Lung (tissue), 12 donors: Measurements from ENCODE around the gene APBA2. TPM values are rescaled to one million over a fixed set of nuclear protein-coding genes. Genes with fewer than 3 reads are reported as not detected.

Experiments used
- ATAC-seq: fragments of 200-7000 bp; cut with Tn5 transposase; one replicate; pipeline ENCODE4 v1.9.1; 2020; ENCODE audit warnings: moderate number of reproducible peaks; ENCODE audit not compliant: insufficient read depth, low FRiP score
- DNase-seq, 3 donors: peaks; one replicate each; pipeline ENCODE4 v3.0.0-alpha.2; 2013 to 2017
- H3K27ac ChIP-seq, 2 donors: one replicate each; pipeline ENCODE4 v1.5.1; 2013; ENCODE audit warnings: mild to moderate bottlenecking in 2 of 2, moderate library complexity in 2 of 2, control low read depth in 1 of 2, inconsistent platforms in 1 of 2, low read depth in 1 of 2, low read length in 1 of 2
- H3K27me3 ChIP-seq, 3 donors: one replicate each; pipeline ENCODE4 v1.5.1; 2013; ENCODE audit warnings: low read length in 2 of 3; ENCODE audit not compliant: control insufficient read depth in 3 of 3, insufficient read depth in 3 of 3
- H3K36me3 ChIP-seq, 4 donors: one replicate each; pipeline ENCODE4 v1.5.1; 2013; ENCODE audit warnings: low read length in 4 of 4, mild to moderate bottlenecking in 1 of 4, moderate library complexity in 1 of 4; ENCODE audit not compliant: control insufficient read depth in 4 of 4, insufficient read depth in 4 of 4
- H3K4me1 ChIP-seq, 5 donors: one replicate each; pipeline ENCODE4 v1.5.1; 2013; ENCODE audit warnings: low read length in 5 of 5, mild to moderate bottlenecking in 2 of 5, moderate library complexity in 1 of 5; ENCODE audit not compliant: control insufficient read depth in 5 of 5, insufficient read depth in 5 of 5
- H3K4me3 ChIP-seq: one replicate; pipeline ENCODE4 v1.5.1; 2013; ENCODE audit warnings: mild to moderate bottlenecking, control low read depth, moderate library complexity
- H3K9ac ChIP-seq, 2 donors: one replicate each; pipeline ENCODE4 v1.5.1; 2013; ENCODE audit warnings: low read length in 2 of 2, control low read depth in 1 of 2; ENCODE audit not compliant: insufficient read depth in 1 of 2
- H3K9me3 ChIP-seq, 4 donors: one replicate each; pipeline ENCODE4 v1.5.1; 2013; ENCODE audit warnings: low read length in 3 of 4, mild to moderate bottlenecking in 1 of 4, moderate library complexity in 1 of 4; ENCODE audit not compliant: control insufficient read depth in 4 of 4, insufficient read depth in 3 of 4
- WGBS, 2 donors: extraction: QIAGEN DNeasy Blood & Tissue Kit; methylation state at CpG; one replicate each; pipeline ENCODE4 v1.1.7; 2013; 5-methylcytosine and 5-hydroxymethylcytosine counted together
- polyA plus RNA-seq, 2 donors: library from polyadenylated mRNA; stranded (reverse); fragments of 200-250 nt; gene quantifications; one replicate each; pipeline ENCODE4 v1.2.1, GENCODE V29; 2013
- total RNA-seq, 2 donors: library from RNA; depleted of rRNA in 1 of 2; stranded (reverse); fragments of >200 nt in 1 of 2; gene quantifications; one replicate each; pipeline ENCODE4 v1.2.1, GENCODE V29; 2014 to 2021
- TF ChIP-seq, protein P1 (sequence below): IDR thresholded peaks from 2 replicates; pipeline ENCODE4 v1.5.1; 2012; ENCODE audit warnings: mild to moderate bottlenecking; ENCODE audit errors: control extremely low read depth, extremely low read depth
- donor health status: control.
- donor health status: control.
- donor health status: Bipolar disorder and iron deficiency.
- donor health status: healthy.
- donor health status: DM: yes; HTN: yes; CAD: no.

Gene APBA2
- total and polyA plus RNA-seq, 4 donors, result 1.6 to 18.3 (median 4.5) TPM

DNA sequence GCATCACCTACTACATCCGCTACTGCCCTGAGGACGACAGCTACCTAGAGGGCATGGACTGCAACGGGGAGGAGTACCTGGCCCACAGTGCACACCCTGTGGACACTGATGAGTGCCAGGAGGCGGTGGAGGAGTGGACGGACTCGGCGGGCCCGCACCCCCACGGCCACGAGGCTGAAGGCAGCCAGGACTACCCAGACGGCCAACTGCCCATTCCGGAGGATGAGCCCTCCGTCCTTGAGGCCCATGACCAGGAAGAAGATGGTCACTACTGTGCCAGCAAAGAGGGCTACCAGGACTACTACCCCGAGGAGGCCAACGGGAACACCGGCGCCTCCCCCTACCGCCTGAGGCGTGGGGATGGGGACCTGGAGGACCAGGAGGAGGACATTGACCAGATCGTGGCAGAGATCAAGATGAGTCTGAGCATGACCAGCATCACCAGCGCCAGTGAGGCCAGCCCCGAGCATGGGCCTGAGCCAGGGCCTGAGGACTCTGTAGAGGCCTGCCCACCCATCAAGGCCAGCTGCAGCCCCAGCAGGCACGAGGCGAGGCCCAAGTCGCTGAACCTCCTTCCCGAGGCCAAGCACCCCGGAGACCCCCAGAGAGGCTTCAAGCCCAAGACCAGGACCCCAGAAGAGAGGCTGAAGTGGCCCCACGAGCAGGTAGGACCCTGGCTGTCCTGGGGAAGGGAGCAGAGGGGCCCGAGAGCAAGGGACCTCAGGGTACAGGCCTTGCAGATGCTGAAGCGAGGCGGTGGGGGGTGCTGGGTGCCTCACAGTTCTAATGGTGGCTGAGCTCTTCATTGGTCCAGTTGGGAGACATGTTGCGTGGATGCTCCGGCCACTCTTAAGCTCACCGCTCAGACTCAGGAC lies 168.6 kb downstream of the APBA2 start:
- no peaks in the 10 kb centered on the region for H3K36me3 ChIP-seq
- no peaks in the 10 kb centered on the region for H3K27me3 ChIP-seq
- DNase-seq (no peak), ATAC-seq (no peak)
- H3K27ac ChIP-seq, result no peak overlapping the region
- 94 to 95% methylated on average over 34 of the region's 34 CpGs for WGBS, 2 donors
- no peak overlapping the region for H3K9ac ChIP-seq
- TF ChIP-seq, protein P1, sequence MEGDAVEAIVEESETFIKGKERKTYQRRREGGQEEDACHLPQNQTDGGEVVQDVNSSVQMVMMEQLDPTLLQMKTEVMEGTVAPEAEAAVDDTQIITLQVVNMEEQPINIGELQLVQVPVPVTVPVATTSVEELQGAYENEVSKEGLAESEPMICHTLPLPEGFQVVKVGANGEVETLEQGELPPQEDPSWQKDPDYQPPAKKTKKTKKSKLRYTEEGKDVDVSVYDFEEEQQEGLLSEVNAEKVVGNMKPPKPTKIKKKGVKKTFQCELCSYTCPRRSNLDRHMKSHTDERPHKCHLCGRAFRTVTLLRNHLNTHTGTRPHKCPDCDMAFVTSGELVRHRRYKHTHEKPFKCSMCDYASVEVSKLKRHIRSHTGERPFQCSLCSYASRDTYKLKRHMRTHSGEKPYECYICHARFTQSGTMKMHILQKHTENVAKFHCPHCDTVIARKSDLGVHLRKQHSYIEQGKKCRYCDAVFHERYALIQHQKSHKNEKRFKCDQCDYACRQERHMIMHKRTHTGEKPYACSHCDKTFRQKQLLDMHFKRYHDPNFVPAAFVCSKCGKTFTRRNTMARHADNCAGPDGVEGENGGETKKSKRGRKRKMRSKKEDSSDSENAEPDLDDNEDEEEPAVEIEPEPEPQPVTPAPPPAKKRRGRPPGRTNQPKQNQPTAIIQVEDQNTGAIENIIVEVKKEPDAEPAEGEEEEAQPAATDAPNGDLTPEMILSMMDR, result no peak
- no peak overlapping the region for H3K4me3 ChIP-seq
- H3K4me1 ChIP-seq, result no peaks in the 10 kb centered on the region
- H3K9me3 ChIP-seq, result peaks cover 0 to 5% (median 0%) of the 10 kb centered on the region in 4 donors

DNA sequence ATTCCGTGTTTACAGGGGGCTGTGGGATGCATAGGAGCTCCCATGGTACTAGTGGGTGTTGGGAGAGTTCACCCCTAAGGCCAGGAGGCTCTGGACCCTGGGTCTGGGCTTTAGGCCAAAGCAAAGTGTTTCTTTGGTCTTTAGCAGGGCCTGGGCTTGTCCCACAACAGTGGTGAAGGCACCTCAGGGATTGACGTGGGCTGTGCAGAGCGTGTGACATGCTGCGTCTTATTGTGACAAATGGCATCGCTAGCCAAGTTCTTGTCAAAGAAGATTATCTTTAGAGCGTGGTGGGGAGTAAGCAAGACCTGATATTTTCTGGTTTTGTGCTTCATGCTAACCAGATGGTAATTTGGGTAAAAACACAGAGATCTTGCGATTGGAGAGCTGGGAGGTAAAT lies 170.1 kb downstream of the APBA2 start:
- 83 to 85% methylated on average over 7 of the region's 7 CpGs for WGBS, 2 donors
- no peaks in the 10 kb centered on the region for H3K27me3 ChIP-seq
- TF ChIP-seq, protein P1, result no peak
- no peak overlapping the region for H3K4me3 ChIP-seq
- DNase-seq, result no peak
- no peak for ATAC-seq
- H3K36me3 ChIP-seq, result no peaks in the 10 kb centered on the region
- no peaks in the 10 kb centered on the region for H3K4me1 ChIP-seq
- H3K9me3 ChIP-seq, result peaks cover 0 to 5% (median 0%) of the 10 kb centered on the region in 4 donors
- no peak overlapping the region for H3K27ac ChIP-seq
- H3K9ac ChIP-seq, result no peak overlapping the region

DNA sequence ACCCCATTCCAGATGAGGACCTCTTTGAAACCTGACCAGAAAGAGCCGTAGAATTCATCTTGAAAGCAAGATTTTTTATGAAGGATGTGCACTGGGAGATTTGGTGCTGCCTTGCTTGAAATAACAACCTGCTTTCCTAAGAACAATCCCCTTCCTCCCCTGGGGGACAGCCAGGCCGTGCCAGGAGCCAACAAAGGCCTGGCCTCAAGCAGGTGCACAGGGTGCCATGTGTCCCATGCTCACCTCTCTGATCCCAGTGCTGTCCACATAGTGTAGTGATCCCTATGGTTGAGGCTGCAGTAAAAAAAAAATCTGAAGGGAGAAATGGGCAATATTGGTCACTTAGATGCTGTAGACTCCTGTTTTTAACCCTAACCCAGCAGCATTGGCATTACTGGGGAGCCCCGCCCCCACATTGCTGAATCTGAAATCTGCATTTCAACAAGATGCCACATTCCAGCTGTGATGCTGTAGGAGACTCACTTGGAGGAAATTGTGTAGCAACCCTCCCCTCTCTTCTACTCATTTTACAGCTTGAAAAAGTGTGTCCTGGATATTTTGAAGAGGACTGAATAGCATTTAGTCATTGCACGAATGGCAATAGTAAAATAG lies 171.2 kb downstream of the APBA2 start:
- Histone ChIP-seq H3K9ac (no peak overlapping the region), H3K27ac (no peak overlapping the region), H3K4me1 (peaks cover 0 to under 1% (median 0%) of the 10 kb centered on the region in 5 donors), H3K36me3 (no peaks in the 10 kb centered on the region), H3K9me3 (peaks cover 0 to 5% (median 0%) of the 10 kb centered on the region in 4 donors), H3K27me3 (no peaks in the 10 kb centered on the region), H3K4me3 (no peak overlapping the region)
- ATAC-seq (no peak), DNase-seq (no peak)
- WGBS, 2 donors, result 72 to 80% methylated on average over 4 of the region's 4 CpGs
- TF ChIP-seq, protein P1, result no peak
